ENCODE measurements around the gene HNRNPA2B1.

GRCh38 chr7:26171601-26172000 lies 28.9 kb downstream of the HNRNPA2B1 start:
- TF ChIP-seq GLIS3 (CRISPR knock-in tag; IDR thresholded peaks at IDR 0.05), result no peak
- TF ChIP-seq TSHZ2 (CRISPR knock-in tag; IDR thresholded peaks at IDR 0.05), result no peak
- TF ChIP-seq ESRRG (CRISPR knock-in tag; IDR thresholded peaks at IDR 0.05), result no peak
- TF ChIP-seq ARNTL (CRISPR knock-in tag; IDR thresholded peaks at IDR 0.05; ENCODE audit: borderline replicate concordance, low read depth), result no peak
- no peak for TF ChIP-seq ZNF8 (CRISPR knock-in tag; IDR thresholded peaks at IDR 0.05)
- no peak for TF ChIP-seq CSDC2 (CRISPR knock-in tag; IDR thresholded peaks at IDR 0.05)
- TF ChIP-seq PPARA (CRISPR knock-in tag; IDR thresholded peaks at IDR 0.05; ENCODE audit: borderline replicate concordance), result no peak
- no peak for TF ChIP-seq PATZ1 (CRISPR knock-in tag; IDR thresholded peaks at IDR 0.05; ENCODE audit: borderline replicate concordance)
- TF ChIP-seq ISL1 (CRISPR knock-in tag; IDR thresholded peaks at IDR 0.05), result no peak
- TF ChIP-seq TOX (CRISPR knock-in tag; IDR thresholded peaks at IDR 0.05; ENCODE audit: borderline replicate concordance), result no peak
- no peak for TF ChIP-seq ZFP30 (CRISPR knock-in tag; IDR thresholded peaks at IDR 0.05)
- TF ChIP-seq CREB5 (CRISPR knock-in tag; IDR thresholded peaks at IDR 0.05; ENCODE audit: low read depth), result no peak
- no peak for TF ChIP-seq BACH2 (CRISPR knock-in tag; IDR thresholded peaks at IDR 0.05; ENCODE audit: borderline replicate concordance)
